Skeletal muscle tissue (tissue), 4 donors: ENCODE data around the gene GON7. TPM values are rescaled to one million over a fixed set of nuclear protein-coding genes. Genes with fewer than 3 reads are reported as not detected.
A peak's percentile ranks its signal among the peaks of the same experiment; 100 is the strongest.

Experiments
- H3K27ac ChIP-seq: one replicate; pipeline ENCODE4 v1.7.0; 2013; ENCODE audit warnings: mild to moderate bottlenecking, low read depth, low read length, inconsistent platforms
- H3K27me3 ChIP-seq, 3 donors: one replicate each; pipeline ENCODE4 v1.7.0; 2013; ENCODE audit warnings: low read length in 3 of 3; ENCODE audit not compliant: control insufficient read depth in 3 of 3, insufficient read depth in 3 of 3
- H3K36me3 ChIP-seq, 3 donors: one replicate each; pipeline ENCODE4 v1.7.0; 2013; ENCODE audit warnings: low read length in 3 of 3; ENCODE audit not compliant: control insufficient read depth in 3 of 3, insufficient read depth in 3 of 3
- H3K4me1 ChIP-seq, 3 donors: one replicate each; pipeline ENCODE4 v1.7.0; 2013; ENCODE audit warnings: low read length in 3 of 3, mild to moderate bottlenecking in 3 of 3; ENCODE audit not compliant: control insufficient read depth in 3 of 3, insufficient read depth in 3 of 3
- H3K4me3 ChIP-seq, 3 donors: one replicate each; pipeline ENCODE4 v1.7.0; 2013; ENCODE audit warnings: low read length in 3 of 3
- H3K9ac ChIP-seq, 3 donors: one replicate each; pipeline ENCODE4 v1.7.0; 2013; ENCODE audit warnings: low read length in 3 of 3, mild to moderate bottlenecking in 3 of 3, moderate library complexity in 2 of 3, low read depth in 1 of 3
- H3K9me3 ChIP-seq, 3 donors: one replicate each; pipeline ENCODE4 v1.7.0; 2013; ENCODE audit warnings: low read length in 3 of 3; ENCODE audit not compliant: control insufficient read depth in 3 of 3
- total RNA-seq: library from RNA; depleted of rRNA; stranded (reverse); fragments of >200 nt; gene quantifications from one replicate; pipeline ENCODE4 v1.2.3, GENCODE V29; 2014
- donor health status: Osteomylitis.

The GON7 gene
- total RNA-seq, 1 donor from 2014 or later, result 1.6 TPM

DNA sequence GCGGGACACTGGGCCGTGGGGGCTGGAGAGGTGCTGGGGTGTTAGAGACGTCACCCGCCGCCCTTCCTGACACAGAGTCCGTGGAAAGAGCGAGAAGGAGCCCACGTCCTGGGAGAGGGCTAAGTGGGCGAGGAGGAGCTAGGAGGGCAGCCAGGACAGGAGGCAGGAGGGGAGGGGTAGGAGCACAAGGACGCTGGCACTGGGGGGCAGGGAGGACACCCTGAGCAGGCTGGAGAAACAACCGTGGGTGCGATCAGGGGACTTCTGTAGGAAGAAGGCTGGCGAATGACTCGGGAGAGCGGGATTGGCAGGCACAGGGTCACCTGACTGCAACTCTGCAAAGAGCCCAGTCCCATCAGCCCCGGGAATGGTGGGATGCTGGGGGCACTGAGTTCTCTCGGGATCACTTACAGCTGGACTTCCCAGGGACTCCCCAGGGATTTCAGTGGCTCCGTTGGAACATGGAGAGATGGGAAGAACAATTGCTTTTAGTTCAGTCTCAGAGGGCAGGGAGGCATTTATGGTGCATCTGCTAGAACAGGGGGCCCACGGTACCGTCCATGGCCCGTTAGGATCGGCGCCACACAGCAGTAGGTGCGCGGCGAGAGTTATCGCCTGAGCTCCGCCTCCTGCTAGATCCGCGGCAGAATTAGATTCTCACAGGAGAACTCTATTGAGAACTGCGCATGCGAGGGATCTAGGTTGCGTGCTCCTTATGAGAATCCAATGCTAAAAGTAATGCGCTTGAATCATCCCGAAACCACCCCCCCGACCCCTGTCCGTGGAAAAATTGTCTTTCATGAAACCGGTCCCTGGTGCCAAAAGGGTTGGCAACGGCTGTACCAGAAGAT lies 24.5 kb upstream of the GON7 start:
- Histone ChIP-seq H3K9ac (peak overlapping the region in 1 of 3 donors; percentile 62), H3K4me3 (peak overlapping the region; percentile 51 to 77 (median 77)), H3K4me1 (peaks cover 7 to 10% (median 10%) of the 10 kb centered on the region in 3 donors), H3K27me3 (peaks cover 0 to 8% (median 7%) of the 10 kb centered on the region in 3 donors), H3K9me3 (no peaks in the 10 kb centered on the region), H3K36me3 (peaks cover 18 to 25% (median 19%) of the 10 kb centered on the region in 3 donors), H3K27ac (no peak overlapping the region)

DNA sequence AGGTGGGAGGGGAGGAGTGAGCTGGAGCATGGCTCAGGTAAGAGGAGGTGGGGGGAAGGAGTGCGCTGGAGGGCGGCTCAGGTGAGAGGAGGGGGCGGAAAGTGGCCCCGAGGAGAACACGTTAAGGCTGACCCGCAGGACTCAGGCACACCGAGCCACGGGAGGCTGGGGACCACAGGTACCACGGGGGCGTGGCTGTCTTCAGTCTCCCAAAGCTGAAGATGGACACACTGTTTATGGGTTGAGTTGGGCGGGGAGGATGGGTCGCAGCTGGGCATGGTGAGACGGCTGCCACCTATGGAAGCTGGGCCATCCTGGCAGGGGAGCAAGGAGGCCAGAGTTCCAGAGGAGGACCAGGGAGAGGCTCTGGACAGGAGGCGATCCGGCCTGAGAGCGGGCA lies 23.7 kb upstream of the GON7 start:
- H3K4me1 ChIP-seq, result peaks cover 7 to 10% (median 10%) of the 10 kb centered on the region in 3 donors
- H3K36me3 ChIP-seq, result peaks cover 21 to 32% (median 25%) of the 10 kb centered on the region in 3 donors
- no peak overlapping the region for H3K27ac ChIP-seq
- peaks cover 0 to 8% (median 7%) of the 10 kb centered on the region in 3 donors for H3K27me3 ChIP-seq
- peak overlapping the region in 2 of 3 donors; percentile 51 to 77 for H3K4me3 ChIP-seq
- H3K9ac ChIP-seq, result no peak overlapping the region
- no peaks in the 10 kb centered on the region for H3K9me3 ChIP-seq

DNA sequence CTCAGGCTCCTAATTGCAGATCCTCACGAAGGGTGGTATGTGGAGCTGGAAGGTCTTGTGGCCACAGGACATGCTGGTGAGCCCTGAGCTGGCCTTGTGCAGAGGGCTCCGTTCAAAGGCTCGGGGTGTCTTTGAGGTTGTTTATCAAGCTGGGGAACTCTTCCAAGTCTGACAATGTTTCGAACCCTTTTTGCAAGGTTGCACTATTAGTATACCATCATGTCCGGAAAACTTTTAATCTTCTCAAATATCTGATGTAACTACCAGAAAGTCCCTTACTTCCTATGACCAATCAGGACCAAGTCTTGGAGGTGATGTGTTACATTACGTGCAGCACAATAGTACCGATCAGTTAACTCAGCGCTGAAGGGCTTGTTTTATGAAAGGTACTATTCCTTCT lies 21.7 kb upstream of the GON7 start:
- Histone ChIP-seq H3K4me3 (no peak overlapping the region), H3K27ac (no peak overlapping the region), H3K9me3 (no peaks in the 10 kb centered on the region), H3K4me1 (peaks cover 7 to 10% (median 10%) of the 10 kb centered on the region in 3 donors), H3K27me3 (peaks cover 0 to 7% (median 4%) of the 10 kb centered on the region in 3 donors), H3K9ac (no peak overlapping the region), H3K36me3 (peaks cover 30 to 40% (median 31%) of the 10 kb centered on the region in 3 donors)

DNA sequence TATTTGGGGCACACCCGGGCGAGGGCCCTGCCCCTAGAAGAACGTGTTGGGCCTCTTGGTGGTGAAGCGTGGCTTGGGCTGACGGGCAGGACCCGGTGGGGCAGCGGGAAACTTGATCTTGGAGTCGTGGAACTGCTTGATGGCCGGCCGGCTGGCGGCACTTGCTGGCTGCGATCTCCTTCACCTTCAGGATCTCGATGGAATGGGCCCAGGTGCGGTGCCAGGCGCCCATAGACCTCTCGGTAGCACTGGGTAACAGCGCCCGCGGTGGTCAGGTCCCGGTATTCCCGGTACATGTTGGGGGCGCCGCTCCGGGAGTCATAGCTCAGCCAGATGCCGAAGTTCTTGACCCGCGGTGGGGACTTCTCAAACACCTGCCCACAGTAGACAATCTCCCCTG lies 16.7 kb upstream of the GON7 start:
- H3K4me1 ChIP-seq, result no peaks in the 10 kb centered on the region
- peaks cover 42 to 53% (median 50%) of the 10 kb centered on the region in 3 donors for H3K36me3 ChIP-seq
- H3K27me3 ChIP-seq, result no peaks in the 10 kb centered on the region
- no peak overlapping the region for H3K9ac ChIP-seq
- no peaks in the 10 kb centered on the region for H3K9me3 ChIP-seq
- no peak overlapping the region for H3K27ac ChIP-seq
- H3K4me3 ChIP-seq, result no peak overlapping the region

DNA sequence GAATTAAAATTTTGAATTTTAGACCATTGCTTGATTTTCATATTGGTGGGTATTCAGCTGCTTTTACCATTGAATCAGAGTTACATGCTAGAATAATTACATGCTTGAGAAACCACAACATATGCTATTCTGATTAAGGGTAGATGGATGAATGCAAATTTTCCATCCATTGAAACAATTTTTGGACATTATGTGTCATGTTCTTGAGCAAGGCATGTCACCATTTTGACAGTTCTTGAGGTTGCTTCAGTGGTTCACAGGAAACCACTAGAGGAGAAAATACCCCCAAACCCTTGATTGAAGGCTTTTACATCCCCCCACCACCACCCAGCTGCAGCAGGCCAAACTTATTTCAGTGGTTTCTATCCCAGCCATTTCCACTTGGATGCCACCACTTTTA lies 13.6 kb upstream of the GON7 start:
- Histone ChIP-seq H3K27me3 (no peaks in the 10 kb centered on the region), H3K4me1 (no peaks in the 10 kb centered on the region), H3K36me3 (peaks cover 31 to 46% (median 43%) of the 10 kb centered on the region in 3 donors), H3K4me3 (no peak overlapping the region), H3K9ac (no peak overlapping the region), H3K9me3 (no peaks in the 10 kb centered on the region), H3K27ac (no peak overlapping the region)

DNA sequence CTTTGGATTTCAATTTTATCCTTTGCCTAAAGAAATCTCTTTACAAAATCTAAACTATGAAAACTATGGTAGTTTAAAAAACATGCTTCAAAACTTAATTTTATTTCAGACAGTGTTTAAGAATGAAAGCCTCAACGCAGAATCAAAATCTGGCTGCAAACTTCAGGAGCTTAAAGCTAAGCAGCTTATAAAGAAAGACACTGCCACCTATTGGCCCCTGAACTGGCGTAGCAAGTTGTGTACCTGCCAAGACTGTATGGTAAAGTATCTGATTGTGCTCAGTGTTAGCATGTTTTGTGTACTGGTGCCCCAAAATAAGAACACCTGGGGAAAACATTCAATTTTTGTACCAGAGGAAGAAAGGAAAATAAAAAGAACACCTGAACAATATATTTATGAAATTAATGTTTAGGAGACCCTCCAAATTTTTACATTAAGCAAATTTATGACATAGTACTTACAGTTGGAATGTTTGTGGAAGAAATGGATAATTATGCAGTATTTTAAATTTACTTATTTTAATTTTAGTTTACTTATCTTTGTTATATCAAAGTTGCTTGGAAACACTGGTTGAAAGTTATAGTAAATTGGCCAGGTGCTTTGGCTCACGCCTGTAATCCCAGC lies 12.3 kb upstream of the GON7 start:
- Histone ChIP-seq H3K9me3 (no peaks in the 10 kb centered on the region), H3K36me3 (peaks cover 35 to 52% (median 46%) of the 10 kb centered on the region in 3 donors), H3K4me1 (no peaks in the 10 kb centered on the region), H3K4me3 (no peak overlapping the region), H3K27ac (no peak overlapping the region), H3K27me3 (no peaks in the 10 kb centered on the region), H3K9ac (no peak overlapping the region)

DNA sequence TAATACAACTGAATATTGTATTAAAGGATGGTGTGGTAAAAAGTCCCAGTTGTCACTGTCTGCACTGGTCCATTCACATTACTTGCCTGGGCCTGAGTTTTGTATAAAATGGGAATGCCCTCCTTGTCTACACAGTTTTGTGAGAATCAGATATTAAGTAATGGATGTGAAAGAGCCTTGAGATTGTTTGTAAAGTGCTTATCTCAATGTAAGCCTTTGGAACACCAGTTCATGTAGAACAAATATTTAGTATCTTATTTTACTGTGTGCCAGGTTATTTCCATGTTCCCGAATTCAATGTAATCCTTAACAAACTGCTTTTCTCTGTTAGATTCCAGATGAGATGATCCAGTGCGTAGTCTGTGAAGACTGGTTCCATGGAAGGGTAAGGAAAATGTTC lies 7.7 kb upstream of the GON7 start:
- H3K4me3 ChIP-seq, result no peak overlapping the region
- H3K9ac ChIP-seq, result no peak overlapping the region
- no peaks in the 10 kb centered on the region for H3K27me3 ChIP-seq
- H3K36me3 ChIP-seq, result peaks cover 21 to 46% (median 41%) of the 10 kb centered on the region in 3 donors
- H3K27ac ChIP-seq, result no peak overlapping the region
- H3K4me1 ChIP-seq, result no peaks in the 10 kb centered on the region
- H3K9me3 ChIP-seq, result no peaks in the 10 kb centered on the region

DNA sequence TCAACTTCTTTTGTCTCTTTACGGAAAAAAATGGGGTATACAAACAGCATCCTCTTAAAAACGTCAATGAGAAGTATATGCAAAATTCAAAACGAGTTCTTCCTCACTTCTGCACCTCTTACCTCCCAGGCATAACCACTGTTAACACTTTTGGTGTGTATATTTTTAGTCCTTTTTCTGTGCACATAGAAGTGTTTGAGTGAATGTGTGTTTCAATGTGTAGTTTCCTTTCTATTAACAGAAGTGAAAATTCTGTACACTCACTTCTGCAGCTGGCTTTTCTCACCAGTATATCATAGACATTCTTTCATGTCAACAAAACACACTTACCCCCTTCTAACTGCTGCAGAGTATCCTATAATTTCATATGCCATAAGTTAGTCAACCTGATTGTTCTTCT lies 5.6 kb upstream of the GON7 start:
- Histone ChIP-seq H3K27me3 (no peaks in the 10 kb centered on the region), H3K9ac (no peak overlapping the region), H3K4me3 (no peak overlapping the region), H3K36me3 (peaks cover 17 to 41% (median 37%) of the 10 kb centered on the region in 3 donors), H3K9me3 (no peaks in the 10 kb centered on the region), H3K4me1 (peaks cover 5% of the 10 kb centered on the region in 3 donors), H3K27ac (no peak overlapping the region)

DNA sequence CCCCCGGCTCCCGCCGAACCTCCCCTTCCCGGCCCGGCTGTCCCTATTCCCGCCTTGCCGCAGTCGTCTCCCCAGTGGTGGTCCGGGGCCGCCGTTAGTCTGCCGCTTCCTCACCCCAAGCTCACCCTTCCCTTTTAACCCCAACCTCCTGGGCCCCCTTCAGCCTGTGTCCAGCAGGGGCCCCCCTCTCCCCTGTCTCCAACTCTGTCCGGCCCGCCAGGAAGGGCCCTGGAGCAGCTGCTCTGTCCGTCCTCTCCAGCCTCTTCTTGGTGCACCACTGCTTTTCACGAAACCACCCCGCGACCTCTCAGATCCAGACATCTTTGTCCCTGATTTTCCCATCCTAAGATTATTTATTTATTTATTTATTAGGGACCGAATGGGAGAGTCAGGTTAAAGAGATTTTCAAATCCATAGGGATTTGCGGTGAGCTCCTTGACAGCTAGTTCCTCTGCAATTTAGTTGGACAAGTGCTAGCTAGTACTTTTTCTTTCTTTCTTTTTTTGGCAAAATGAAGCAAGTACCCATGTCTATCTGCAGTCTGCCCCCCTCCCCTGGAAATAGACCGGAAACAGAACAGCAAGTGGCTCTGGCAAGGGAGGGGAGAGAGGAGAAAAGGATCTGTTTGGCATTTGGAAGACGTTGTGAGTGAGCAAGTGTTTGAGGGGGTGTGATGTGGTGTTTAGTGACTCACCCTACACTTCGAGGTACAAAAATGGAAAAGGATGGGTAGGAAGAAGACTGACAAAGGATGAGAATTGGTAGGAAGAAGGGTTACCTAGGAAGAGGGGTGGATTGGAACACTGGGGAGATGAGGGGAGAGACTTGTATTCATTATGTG lies 823 bp upstream of the GON7 start:
- Histone ChIP-seq H3K4me1 (peaks cover 12 to 22% (median 13%) of the 10 kb centered on the region in 3 donors), H3K9ac (peak overlapping the region; percentile 79 to 91 (median 86)), H3K9me3 (no peaks in the 10 kb centered on the region), H3K27me3 (no peaks in the 10 kb centered on the region), H3K4me3 (peak overlapping the region; percentile 92 to 99 (median 97)), H3K36me3 (peaks cover 3 to 20% (median 8%) of the 10 kb centered on the region in 3 donors), H3K27ac (peak overlapping the region; percentile 86)
